Germinal center (tissue), 1 donor: ENCODE measurements around the gene ZDHHC11.

Experiments used
- DNase-seq: peaks from one replicate; pipeline ENCODE4 v3.0.0; 2012; ENCODE audit warnings: mixed read lengths, low spot score

ZDHHC11 gene, protein sequence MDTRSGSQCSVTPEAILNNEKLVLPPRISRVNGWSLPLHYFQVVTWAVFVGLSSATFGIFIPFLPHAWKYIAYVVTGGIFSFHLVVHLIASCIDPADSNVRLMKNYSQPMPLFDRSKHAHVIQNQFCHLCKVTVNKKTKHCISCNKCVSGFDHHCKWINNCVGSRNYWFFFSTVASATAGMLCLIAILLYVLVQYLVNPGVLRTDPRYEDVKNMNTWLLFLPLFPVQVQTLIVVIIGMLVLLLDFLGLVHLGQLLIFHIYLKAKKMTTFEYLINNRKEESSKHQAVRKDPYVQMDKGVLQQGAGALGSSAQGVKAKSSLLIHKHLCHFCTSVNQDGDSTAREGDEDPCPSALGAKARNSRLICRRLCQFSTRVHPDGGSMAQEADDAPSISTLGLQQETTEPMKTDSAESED

DNA sequence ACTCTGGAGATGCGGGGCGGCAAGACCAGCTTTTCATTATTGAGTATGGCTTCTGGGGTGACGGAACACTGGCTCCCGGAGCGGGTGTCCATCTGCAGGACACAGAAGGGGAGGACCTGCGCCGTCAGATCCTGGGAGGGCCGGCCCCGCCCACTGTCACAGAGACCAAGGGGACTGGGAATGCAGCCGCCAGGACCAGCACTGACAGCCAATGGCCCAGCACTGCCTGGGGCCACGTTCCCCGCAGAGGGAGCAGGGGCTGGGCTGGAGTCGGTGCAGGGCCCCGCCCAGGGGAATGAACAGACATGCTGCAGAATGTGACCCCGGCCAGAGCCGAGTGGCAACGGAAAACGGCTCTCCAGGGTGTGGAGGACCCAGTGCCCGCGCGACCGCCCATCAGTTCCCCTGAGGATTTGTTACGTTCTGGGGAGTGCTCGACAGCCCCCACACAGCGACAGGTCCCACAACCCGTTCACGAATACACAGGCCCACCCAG, at the start of gene ZDHHC11:
TSS of gene ZDHHC11 (minus strand) at position 476 of the 496 bp plus-strand sequence. CDS start at position 92, 384 bp downstream.
- DNase-seq = no peak

DNA sequence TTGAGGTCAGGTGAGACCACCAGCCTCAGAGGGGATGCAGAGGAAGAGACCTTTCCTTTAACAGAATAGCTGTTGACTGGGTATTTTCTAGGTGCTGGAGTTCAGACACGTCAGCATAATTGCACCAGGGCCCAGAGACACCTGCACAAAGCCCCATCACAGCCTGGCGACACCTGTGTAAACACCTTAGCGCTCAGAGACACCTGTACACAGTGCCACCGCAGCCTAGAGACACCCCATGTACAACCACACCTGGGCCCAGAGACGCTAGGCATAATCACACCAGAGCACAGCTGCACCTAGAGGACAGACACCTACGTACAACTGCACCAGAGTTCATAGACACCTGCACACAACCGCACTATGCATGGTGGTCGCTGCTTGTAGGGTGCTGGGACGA, 42.9 kb upstream of the ZDHHC11 start:
- DNase-seq = no peak

DNA sequence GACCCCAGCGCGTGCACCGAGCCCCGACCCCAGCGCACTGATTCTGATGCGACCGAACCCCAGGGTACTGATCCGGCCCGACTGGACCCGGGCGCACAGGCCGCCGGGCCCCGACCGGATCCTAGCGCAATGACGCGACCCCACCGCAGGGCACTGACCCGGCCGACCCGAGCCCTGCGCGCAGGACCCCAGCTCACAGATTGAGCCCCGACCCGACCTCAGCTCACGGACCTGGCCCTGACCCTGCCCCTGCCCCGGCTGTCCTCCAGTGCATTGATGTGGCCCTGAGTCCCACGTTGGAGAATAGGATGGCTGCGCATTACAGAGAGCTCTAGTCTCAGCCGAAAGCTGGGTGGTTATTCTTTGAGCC, 42.3 kb upstream of the ZDHHC11 start:
- DNase-seq = no peak

DNA sequence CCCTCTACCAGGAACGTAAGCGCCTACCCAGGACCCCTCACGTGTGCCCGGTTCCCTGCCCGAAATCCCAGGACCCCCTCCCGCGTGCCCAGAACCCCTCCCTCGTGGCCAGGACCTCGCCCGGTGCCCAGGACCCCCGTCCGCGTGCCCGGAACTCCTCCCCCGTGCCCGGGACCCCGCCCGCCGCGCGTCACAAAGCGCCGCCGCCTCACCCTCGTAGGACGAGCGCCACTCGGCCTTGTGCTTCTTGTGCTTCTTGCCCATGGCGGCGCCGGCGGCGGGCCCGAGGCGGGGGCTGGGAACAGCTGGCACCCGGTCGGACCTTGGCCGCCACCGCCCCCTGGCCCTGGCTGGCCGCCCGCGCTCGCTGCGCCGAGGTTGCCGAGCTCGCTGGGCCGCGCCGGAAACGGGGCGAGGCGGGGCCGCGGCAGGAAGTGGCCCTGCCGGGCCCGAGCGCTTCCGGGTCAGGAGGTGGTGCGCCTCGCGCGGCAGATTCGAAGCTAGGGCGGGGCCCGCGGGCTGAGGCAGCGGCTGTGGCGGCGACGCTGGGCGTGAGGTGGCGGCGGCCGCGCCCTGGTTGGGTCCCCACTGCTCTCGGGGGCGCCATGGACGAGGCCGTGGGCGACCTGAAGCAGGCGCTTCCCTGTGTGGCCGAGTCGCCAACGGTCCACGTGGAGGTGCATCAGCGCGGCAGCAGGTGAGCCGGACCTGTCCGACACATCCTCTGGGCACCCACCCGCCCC, 41.8 kb upstream of the ZDHHC11 start, which contains the start of the genes BRD9 and TRIP13:
TSS of gene BRD9 (minus strand) at position 408 of the 743 bp plus-strand sequence. CDS start at position 264, 144 bp downstream.
TSS of gene TRIP13 (plus strand) at position 491 of the 743 bp plus-strand sequence. CDS start at position 606, 115 bp downstream.
- DNase-seq = peak; percentile 95

DNA sequence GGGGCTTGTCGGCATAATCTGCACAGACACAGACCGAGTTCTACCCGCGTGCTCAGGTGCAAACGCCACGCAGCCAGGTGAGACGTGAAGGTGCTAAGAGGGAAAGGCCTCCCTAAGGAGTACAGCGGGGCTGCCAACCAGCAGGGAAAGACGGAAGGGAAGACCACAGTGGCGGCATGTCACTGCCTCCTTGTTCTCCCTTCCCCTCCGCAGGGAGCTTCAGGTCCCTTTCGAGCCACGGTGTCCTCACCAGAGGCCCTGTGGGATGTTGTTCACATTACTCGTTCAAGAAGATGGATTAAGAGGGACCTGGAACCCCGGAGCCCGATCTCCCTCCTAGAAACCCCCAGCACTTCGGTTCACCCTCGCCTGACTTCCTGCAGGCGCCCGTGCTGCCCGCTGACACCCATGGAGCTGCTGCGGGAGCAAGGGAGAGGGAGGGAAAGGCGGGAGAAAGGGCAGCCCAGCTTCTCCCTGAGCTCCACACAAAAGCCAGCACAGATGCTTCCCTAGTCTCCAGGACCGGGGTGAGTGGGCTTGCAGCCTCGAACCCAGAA, 41.1 kb upstream of the ZDHHC11 start:
- DNase-seq = peak; percentile 49

DNA sequence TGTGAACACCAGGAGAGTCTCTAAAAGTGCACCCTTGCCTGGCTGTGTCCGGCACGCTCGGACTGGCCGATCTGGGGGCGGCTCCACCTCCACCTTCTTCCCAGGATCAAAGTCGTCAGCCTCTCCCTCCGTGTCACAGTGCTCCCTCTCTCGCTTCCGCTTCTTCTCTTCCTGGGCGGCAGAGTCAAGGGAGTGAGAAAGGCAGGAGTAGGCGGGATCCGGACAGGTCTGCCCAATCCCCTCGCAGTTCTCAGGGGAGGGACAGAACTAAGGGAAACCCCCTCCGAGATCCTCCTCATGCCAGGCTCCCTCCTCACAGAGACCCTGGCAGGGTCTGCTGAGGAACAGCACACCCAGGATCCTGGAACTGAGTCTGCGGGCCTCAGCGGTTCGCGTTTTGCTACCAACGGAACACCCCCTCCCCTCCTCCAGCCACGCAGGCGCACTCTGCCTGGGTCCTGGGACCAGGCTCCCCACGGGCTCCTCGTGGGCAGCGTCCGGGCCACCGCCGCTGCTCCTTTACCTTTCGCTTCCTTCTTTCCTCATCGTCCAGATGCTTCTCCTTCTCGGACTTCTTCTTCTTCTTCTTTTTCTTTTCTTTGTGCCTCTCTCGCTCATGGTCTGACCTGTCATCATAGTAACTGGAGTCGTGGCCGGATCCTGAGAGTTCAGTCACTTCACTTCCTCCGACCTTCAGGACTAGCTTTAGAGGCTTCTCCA, 40.5 kb upstream of the ZDHHC11 start:
- DNase-seq = no peak

DNA sequence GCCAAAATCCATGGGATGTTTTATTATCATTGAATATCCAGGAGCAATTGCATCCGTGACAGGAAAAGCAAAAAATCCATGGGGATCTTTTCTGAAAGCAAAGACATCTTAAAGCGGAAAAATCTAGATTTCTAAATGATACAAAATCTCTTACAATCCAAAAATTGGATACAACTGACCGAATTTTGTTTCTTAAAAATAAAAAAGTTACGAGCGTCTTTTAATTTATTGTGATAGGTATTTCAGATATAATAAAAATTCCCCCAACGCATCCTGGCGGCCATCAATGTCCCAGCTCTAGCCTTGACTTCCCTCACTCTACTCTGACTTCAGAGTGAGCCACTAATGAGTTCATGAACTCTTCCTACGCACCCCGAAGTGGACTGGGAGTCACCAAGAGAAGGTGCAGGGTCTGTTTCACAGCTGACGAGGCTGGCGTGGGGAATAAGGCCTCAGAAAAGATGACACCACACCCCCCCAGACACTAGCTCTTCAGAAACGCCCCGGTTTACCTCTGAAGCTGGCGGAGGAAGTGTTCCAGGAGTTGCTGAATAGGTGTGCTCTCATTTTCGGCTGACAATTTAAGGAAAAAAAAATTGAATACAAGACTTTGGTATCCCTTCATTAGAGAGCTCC, 38.4 kb upstream of the ZDHHC11 start:
- no peak for DNase-seq

DNA sequence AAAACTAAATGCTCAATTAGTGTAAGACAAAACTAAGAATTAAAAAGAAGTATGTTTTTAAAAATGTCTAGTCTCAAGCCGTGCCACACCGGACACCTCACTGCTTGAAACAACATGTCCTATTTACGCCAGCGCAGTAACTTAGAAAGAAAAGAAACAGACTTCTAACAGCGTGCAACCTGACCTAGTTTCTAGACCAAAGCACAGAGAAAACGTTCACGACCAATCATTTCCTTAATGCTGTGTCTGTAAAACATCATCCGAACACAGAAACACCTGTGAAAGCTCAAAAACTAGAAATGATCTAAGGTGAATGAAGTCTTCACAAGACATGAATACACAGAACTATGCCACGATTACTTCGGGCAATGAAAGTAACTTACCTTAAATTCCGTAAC, 37.9 kb upstream of the ZDHHC11 start:
- no peak for DNase-seq

DNA sequence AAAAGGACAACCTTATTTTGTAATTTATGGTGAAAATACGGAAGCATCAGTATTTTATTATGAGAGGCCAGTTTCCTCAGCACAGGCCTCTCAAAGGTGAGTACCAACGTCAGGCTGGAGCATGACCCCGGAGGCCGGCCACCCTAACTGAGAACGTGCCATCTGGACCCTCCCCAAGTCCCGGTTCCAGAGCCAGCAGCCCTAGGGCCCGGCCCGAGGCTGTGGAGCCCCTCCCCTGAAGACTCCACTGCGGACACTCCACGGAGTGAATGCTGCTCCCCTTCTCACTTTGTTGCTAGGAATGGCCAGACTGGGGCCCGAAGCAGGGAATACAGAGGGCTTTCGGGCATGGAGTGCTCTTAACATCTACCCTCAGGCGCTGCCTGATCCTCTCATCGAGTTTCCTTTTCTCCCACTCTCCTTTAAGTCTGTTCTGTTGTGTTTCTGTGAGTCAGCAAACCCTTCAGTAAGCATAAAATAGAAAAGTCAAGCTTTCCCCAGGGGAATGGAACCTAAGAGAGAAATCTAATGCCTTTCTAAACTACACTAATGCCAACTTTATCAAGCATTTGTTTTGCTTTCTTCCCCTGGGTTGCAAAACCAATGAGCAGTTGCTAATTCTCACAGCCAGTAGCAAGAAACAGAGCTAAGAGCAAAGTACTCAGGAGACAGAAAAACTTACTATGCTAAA, 37.3 kb upstream of the ZDHHC11 start:
- DNase-seq = no peak

DNA sequence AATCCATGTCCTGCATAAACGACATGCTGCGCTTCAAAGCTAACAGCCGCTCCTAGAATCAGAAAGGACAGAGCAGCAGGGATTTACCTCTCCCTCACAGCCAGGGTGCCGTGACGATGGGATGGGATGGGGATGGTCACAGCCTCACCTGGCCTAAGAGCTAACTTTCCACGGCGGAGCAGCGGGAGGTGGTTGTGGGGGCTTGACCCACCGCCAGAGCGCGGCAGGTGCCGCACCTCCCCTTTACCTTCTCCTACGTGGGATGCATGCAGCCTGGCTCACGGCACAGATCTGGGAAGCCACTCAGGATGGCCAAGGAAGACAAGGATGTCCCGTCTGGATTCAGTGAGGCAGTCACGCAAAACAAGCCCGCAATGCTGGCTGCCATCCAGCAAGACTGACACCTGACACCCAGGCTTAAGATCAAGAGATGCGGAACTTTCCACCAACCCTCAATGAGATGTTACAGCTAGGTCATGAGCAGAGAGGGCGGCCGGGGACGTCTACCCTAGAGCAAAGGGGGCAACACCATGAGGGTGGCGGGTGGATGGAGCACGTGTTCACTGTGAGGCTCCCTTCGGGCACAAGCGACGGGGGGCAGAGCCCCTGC, 36.0 kb upstream of the ZDHHC11 start:
- DNase-seq = no peak

DNA sequence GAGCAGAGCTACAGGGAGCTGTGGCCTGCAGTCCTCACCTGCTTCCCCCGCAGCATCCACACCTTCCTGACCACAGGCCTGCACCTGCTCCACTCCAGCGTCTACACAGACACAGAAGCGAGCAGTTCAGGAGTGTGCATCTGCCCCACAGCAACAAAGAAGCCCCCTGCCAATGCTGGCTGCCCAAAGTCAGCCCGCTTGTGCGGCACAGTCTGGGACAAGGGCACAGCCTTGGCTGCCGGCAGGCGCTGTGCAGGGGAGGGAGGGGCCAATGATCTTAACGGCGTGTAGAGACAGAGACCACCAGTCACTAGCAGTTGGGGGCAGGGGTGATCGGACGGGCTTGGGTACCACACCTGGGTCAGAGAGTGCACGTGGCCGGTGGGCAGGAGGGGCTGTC, 35.2 kb upstream of the ZDHHC11 start:
- DNase-seq = no peak

DNA sequence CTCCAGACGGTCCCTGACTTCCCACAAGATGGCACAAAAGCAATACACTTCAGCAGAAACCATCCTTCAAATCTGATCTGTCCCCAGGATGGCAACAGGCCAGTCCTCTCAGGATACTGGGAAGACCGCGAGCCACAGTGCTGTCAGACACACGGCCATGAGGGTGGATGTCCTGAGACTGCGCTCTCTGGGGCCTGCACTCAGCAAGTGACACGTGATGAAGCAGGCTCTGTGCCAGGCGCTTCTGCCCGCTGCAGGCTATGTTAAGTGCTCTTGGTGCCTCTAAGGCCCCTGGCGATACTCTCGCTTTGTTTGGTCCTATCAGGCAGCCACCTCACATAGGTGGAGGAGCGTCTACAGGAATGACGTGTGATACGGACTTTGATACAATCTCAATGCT, 34.7 kb upstream of the ZDHHC11 start:
- DNase-seq = no peak

DNA sequence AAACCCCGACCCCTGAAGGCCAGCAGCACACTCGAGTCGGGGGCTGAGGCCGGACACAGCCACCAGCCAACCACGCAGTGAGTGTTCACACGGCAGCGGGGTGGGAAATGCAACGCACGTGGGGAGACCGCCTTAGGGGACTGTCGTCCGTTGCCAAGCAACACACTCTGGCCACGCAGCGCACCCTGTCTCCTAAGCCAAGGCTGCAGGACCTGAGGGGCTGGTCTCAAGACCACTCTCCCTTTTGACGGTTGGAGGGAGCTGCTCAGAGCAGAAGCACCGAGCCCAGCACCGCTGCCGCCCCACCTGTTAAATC, 34.3 kb upstream of the ZDHHC11 start:
- no peak for DNase-seq

DNA sequence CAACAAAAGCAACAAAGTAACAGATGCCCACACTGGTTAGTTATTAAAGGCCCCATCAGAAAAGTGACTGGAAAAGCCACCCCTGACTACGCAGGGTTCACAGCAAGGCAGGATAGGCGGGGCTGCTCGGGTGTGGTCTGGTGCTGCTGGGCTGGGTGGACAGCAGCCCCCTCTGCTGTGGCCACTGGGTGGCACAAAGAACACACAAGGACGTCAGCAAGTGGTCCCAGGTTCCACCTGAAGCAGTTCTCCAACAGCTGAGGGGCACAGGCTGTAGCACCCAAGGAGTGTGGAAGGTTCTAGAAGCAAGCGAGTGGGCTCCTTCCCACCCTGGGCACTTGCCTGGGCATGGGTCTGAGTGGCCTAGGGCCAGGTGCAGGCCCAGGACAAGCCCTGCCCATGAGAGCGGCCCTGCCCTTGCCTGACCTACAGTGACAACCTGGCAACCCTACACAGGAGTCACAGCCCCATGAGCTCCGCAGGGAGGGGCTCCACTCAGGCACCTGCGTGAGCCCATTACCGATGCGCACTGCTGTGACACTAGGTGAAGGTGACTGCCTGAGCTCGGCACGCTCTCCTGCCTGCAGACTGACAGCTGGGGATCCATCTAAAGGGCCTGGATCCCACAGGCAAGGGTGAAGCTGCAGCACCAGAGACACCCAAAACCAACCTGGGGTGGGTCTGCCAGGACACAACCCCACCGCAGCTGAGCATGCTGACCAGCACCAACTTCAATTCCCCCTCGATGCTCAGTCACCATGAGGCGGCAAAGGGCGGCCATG, 33.8 kb upstream of the ZDHHC11 start:
- no peak for DNase-seq

DNA sequence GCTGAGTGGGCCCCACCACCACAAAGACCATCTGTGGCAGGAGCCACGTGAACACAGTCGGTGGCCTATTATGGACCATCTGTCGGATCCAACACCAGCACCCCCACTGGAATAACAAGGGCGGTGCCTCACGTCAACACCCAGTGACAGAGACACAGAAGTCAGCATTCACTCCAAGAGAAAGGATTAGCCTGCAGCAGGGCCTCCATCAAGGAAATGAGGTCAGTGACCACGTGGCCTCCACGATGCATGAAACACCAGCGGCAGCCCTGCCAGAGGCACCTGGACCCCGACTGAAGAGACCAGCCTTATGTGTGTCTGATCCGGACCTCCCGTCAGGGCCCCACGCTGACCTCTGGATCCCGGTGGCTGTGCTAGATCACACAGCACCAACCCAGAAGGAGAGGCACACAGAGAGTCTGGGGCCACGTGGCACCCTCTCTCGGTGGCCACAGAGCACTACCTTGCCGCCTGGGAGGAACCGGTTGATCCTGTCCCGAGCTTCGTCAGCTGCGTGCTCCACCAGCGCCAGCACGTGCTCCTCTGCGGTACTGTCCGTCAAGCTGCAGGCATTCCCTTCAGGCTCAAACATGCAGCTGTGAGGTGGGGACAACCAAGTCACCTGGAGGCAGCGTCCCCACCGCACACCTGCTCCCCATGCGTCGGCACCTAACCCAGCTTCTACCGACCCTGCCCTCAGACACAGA, 32.8 kb upstream of the ZDHHC11 start:
- DNase-seq = no peak

DNA sequence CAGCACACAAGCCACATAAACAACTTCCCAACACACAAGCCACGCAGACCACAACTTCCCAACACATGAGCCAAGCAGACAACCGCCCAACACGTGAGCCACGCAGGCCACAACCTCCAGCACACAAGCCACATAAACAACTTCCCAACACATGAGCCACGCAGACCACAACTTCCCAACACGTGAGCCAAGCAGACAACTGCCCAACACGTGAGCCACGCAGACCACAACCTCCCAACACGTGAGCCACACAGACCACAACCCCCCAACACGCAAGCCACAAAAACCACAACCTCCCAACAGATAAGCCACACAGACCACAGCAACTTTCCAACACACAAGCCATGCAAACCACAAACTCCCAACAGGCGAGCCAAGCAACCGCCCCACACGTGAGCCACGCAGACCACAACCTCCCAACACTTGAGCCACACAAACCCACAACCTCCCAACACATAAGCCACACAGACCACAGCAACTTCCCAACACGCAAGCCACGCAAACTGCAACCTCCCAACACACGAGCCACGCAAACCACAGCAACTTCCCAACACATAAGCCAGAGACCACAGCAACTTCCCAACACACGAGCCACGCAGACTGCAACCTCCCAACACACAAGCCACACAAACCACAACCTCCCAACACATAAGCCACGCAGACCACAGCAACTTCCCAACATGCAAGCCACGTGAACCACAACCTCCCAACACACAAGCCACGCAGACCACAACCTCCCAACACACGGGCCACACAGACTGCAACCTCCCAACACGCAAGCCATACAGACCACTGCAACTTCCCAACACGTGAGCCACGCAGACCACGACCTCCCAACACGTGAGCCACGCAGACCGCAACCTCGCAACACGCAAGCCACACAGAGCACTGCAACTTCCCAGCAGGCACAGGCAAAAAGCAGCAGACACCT, 31.7 kb upstream of the ZDHHC11 start:
- no peak for DNase-seq

DNA sequence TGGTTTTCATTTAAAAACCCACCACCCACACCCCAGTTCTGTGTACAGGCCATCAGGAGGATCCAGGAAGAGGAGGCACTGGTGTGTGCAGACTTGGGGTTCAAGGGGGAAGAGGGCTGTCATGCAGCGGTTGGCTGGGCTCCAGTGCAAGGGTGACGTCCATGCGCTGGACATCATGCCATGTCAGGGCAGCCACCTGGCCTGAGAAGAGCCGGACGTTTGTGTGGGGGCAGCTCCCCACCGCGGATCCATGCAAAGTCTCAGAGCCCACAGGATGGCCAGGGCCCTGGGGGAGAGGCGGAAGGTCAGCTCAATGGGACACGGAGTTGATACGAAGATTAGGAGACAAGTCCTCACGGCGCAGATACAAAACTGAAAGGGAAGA, 30.8 kb upstream of the ZDHHC11 start:
- DNase-seq = no peak
